ENCODE measurements around the gene GSG1.

DNA sequence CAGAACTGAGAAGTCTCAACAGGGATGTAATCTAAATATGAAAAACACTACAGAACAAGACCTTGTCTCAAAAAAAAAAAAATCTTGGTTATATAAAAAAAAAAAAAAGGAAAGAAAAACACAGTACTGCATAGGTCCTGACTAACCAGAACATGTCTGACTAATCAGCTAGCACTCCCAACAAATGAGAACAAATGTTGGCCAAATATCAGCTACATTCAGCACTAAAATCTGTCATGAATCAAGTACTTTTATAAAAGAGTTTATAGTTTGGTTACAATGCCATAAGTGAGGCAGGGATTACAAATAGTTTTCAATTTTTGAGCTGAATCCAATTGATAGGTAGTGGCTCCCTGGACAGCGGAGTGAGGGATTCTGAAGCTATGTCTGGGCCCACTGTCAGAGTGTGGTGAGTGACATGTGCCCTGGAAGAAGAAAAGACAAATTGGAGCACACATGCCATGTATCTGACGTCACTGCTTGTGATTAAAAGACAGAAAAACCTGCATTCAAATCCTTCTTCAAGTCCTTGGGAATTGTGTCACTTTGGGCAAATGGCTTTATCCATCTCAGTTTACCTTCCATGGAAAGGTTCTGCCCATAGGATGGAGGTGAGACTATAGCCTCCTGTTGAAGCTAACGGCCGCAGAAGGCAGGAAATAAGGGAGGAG, 64.8 kb downstream of the GSG1 start:
- TF ChIP-seq SUZ12 (IDR thresholded peaks at IDR 0.05; ENCODE audit: extremely low read depth, insufficient read depth, insufficient read length) (no peak), YY1 (IDR thresholded peaks at IDR 0.05; ENCODE audit: insufficient read depth, insufficient read length) (no peak), ZNF274 (IDR thresholded peaks at IDR 0.05; ENCODE audit: low read depth, low read length) (no peak)
